A549 (cell line): Measurements from ENCODE around the gene SUPT5H. TPM values are rescaled to one million over a fixed set of nuclear protein-coding genes. Genes with fewer than 3 reads are reported as not detected.

ENCODE experiments used
- ATAC-seq, 2 experiments: fragments of 200-7000 bp in 1 of 2; fragments of >200 bp in 1 of 2; cut with Nextera tagmentation in 1 of 2; cut with Tn5 transposase in 1 of 2; 3 replicates each; pipeline versions ENCODE4 v1.8.0 to v1.9.1; 2018 to 2020; ENCODE audit warnings: mild to moderate bottlenecking in 1 of 2, moderate library complexity in 1 of 2
- CTCF ChIA-PET: fragments of 300-600 bp; sonication (Branson Sonifier 250); formaldehyde crosslinking; extraction: SDS; loops from one replicate; lab custom pipeline; 2021; ENCODE audit warnings: antibody characterized with exemption, inconsistent platforms; lab: Yijun Ruan, JAX
- POLR2A ChIA-PET: fragments of 350-600 bp; formaldehyde crosslinking; extraction: SDS; loops from one replicate; lab custom pipeline; 2021; ENCODE audit warnings: antibody characterized with exemption, inconsistent platforms; lab: Yijun Ruan, JAX
- DNase-seq, 2 experiments: peaks; one replicate each; pipeline versions ENCODE4 v3.0.0 to v3.0.0-alpha.2; 2011 to 2016; ENCODE audit warnings: low read depth in 1 of 2, low spot score in 1 of 2
- FAIRE-seq: peaks from 2 replicates; lab custom pipeline; 2011; peaks lifted over from hg19 to GRCh38; lab: Jason Lieb, UNC
- H3K27ac ChIP-seq, 2 experiments: fragments of >200 bp; sonication (Bioruptor Twin); formaldehyde crosslinking; 3 replicates each; pipeline ENCODE4 v1.5.1; 2016 to 2017
- H3K4me1 ChIP-seq: fragments of >200 bp; sonication (Bioruptor Twin); formaldehyde crosslinking; 3 replicates; pipeline ENCODE4 v1.6.1; 2016
- H3K4me2 ChIP-seq: fragments of >200 bp; sonication (Bioruptor Twin); formaldehyde crosslinking; 3 replicates; pipeline ENCODE4 v1.6.1; 2016
- H3K4me3 ChIP-seq: fragments of >200 bp; sonication (Bioruptor Twin); formaldehyde crosslinking; 3 replicates; pipeline ENCODE4 v1.5.1; 2016
- H3K9me3 ChIP-seq: fragments of >200 bp; sonication (Bioruptor Twin); formaldehyde crosslinking; 3 replicates; pipeline ENCODE4 v1.6.1; 2016
- CBX2 ChIP-seq: fragments of 200-600 bp; sonication (generic); IDR thresholded peaks from 2 replicates; pipeline ENCODE4 v1.6.1; 2016; ENCODE audit warnings: low read depth, mild to moderate bottlenecking, borderline replicate concordance
- EHMT2 ChIP-seq: fragments of 200-600 bp; sonication (generic); IDR thresholded peaks from 2 replicates; pipeline ENCODE4 v1.6.1; 2016; ENCODE audit warnings: antibody characterized with exemption, low read depth, mild to moderate bottlenecking, moderate library complexity
- FOSL2 ChIP-seq, 2 experiments: fragments of 450-650 bp in 1 of 2; fragments of >200 bp in 1 of 2; sonication (Bioruptor Twin) in 1 of 2; formaldehyde crosslinking; IDR thresholded peaks; 2 replicates each; pipeline versions ENCODE4 v1.5.0 to v1.6.1; 2016 to 2020; ENCODE audit warnings: mild to moderate bottlenecking in 1 of 2, moderate library complexity in 1 of 2
- GATA3 ChIP-seq: IDR thresholded peaks from 2 replicates; pipeline ENCODE4 v1.6.1; 2012; ENCODE audit warnings: borderline replicate concordance
- HOXB13 ChIP-seq: fragments of 250-450 bp; sonication (Bioruptor Pico); IDR thresholded peaks from 2 replicates; pipeline ENCODE4 v1.5.0; 2020; ENCODE audit warnings: low read depth, mild to moderate bottlenecking, moderate library complexity
- KDM1A ChIP-seq: fragments of 200-600 bp; sonication (generic); IDR thresholded peaks from 2 replicates; pipeline ENCODE4 v1.6.1; 2016; ENCODE audit warnings: low read depth, mild to moderate bottlenecking
- MYC ChIP-seq: IDR thresholded peaks from 2 replicates; pipeline ENCODE4 v1.6.1; 2012; ENCODE audit warnings: mild to moderate bottlenecking, inconsistent platforms, low read length, improper control_type of control experiment, borderline replicate concordance
- NPAS2 ChIP-seq: fragments of 250-450 bp; sonication (Bioruptor Pico); IDR thresholded peaks from 2 replicates; pipeline ENCODE4 v1.8.0; 2022; ENCODE audit warnings: mild to moderate bottlenecking, moderate library complexity, borderline replicate concordance
- PHF8 ChIP-seq: fragments of 200-600 bp; sonication (generic); IDR thresholded peaks from 2 replicates; pipeline ENCODE4 v1.6.1; 2016; ENCODE audit warnings: low read depth, mild to moderate bottlenecking, antibody characterized with exemption, moderate library complexity, borderline replicate concordance
- POLR2A ChIP-seq: IDR thresholded peaks from 2 replicates; pipeline ENCODE4 v1.6.1; 2012; ENCODE audit warnings: mild to moderate bottlenecking, low read length
- POLR2AphosphoS2 ChIP-seq: conservative IDR thresholded peaks from 2 replicates; pipeline ENCODE4 v1.6.1; 2012; ENCODE audit warnings: low read length, improper control_type of control experiment, inconsistent platforms
- RAD21 ChIP-seq, 2 experiments: fragments of >200 bp in 1 of 2; sonication (Bioruptor Twin) in 1 of 2; formaldehyde crosslinking in 1 of 2; IDR thresholded peaks in 1 of 2; conservative IDR thresholded peaks in 1 of 2; 2 replicates in 1 of 2; 3 replicates in 1 of 2; pipeline ENCODE4 v1.6.1; 2012 to 2018; ENCODE audit warnings: inconsistent platforms in 1 of 2
- RARB ChIP-seq: fragments of 250-450 bp; sonication (Bioruptor Pico); IDR thresholded peaks from 2 replicates; pipeline ENCODE4 v1.8.0; 2021; ENCODE audit warnings: mild to moderate bottlenecking, moderate library complexity
- RCOR1 ChIP-seq: fragments of 150-350 bp; IDR thresholded peaks from 2 replicates; pipeline ENCODE4 v1.6.1; 2014; ENCODE audit warnings: antibody characterized with exemption, low read length, low read depth
- RNF2 ChIP-seq: fragments of 200-600 bp; sonication (generic); IDR thresholded peaks from 2 replicates; pipeline ENCODE4 v1.6.1; 2016; ENCODE audit warnings: low read depth, mild to moderate bottlenecking, antibody characterized with exemption, moderate library complexity, borderline replicate concordance
- SMC3 ChIP-seq: fragments of >200 bp; sonication (Bioruptor Twin); formaldehyde crosslinking; IDR thresholded peaks from 3 replicates; pipeline ENCODE4 v1.6.1; 2018; ENCODE audit warnings: inconsistent platforms
- SREBF2 ChIP-seq: fragments of 450-650 bp; IDR thresholded peaks from 2 replicates; pipeline ENCODE4 v1.6.1; 2014; ENCODE audit warnings: mild to moderate bottlenecking, moderate library complexity
- TFCP2L1 ChIP-seq: fragments of 250-450 bp; sonication (Bioruptor Pico); IDR thresholded peaks from 2 replicates; pipeline ENCODE4 v1.5.0; 2021; ENCODE audit warnings: mild to moderate bottlenecking
- ZFP36 ChIP-seq: fragments of 450-650 bp; IDR thresholded peaks from 2 replicates; pipeline ENCODE4 v1.6.1; 2014; ENCODE audit warnings: borderline replicate concordance; ENCODE audit not compliant: partially characterized antibody
- WGBS: methylation state at CpG from one replicate; pipeline ENCODE4 v1.1.6; 2017; ENCODE audit errors: missing lambda C conversion rate; 5-methylcytosine and 5-hydroxymethylcytosine counted together
- polyA plus RNA-seq, 4 experiments: library from polyadenylated mRNA; depleted of rRNA in 3 of 4; stranded (reverse); fragments of >200 nt; fragmentation: RNase III in 1 of 4; extraction: RNeasy Plus Mini Kit Qiagen cat#74134 plus additional on column Dnase treatment in 1 of 4; gene quantifications; 2 replicates in 3 of 4; 3 replicates in 1 of 4; pipeline ENCODE4 v1.2.3, GENCODE V29; 2011 to 2017
- TF ChIP-seq, protein P1 (sequence below): fragments of 250-450 bp; sonication (Bioruptor Pico); IDR thresholded peaks from 2 replicates; pipeline ENCODE4 v1.5.0; 2021; ENCODE audit warnings: mild to moderate bottlenecking, moderate library complexity, borderline replicate concordance
- TF ChIP-seq, protein P2 (sequence below): fragments of 150-350 bp; IDR thresholded peaks from 2 replicates; pipeline ENCODE4 v1.6.1; 2014; ENCODE audit warnings: low read depth, mild to moderate bottlenecking, low read length
- TF ChIP-seq, protein P3 (sequence below): fragments of 450-650 bp; IDR thresholded peaks from 2 replicates; pipeline ENCODE4 v1.6.1; 2014; ENCODE audit warnings: antibody characterized with exemption
- TF ChIP-seq, protein P4 (sequence below): fragments of >200 bp; sonication (Bioruptor Twin); formaldehyde crosslinking; IDR thresholded peaks from 3 replicates; pipeline ENCODE4 v1.5.1; 2016
- TF ChIP-seq, protein P5 (sequence below): fragments of >200 bp; sonication (Bioruptor Twin); formaldehyde crosslinking; IDR thresholded peaks from 3 replicates; pipeline ENCODE4 v1.6.1; 2016
- TF ChIP-seq, protein P6 (sequence below): IDR thresholded peaks from 2 replicates; pipeline ENCODE4 v1.6.1; 2012

Gene SUPT5H
- polyA plus RNA-seq, 2 of the 4 experiments (the other 2 are of a cell fraction): 186 to 222 TPM

DNA sequence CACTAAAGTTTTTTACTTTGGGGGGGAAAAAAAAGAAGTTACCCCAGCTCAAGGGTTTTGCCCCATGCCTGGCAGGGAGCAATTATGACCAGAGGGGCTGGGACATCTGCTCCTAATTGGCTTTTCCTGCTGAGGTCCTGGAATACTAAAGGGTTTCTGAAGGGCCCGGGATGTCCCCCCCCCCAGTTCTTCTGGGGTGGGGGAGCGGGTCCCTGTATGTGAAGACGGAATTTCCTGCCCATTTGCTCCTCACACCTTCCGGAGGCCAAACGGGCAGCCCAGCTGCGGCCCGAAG, 52.3 kb downstream of the SUPT5H start:
- no peak for DNase-seq
- ATAC-seq: peak in 1 of 2 experiments; percentile 1; a peak in 2 of 6 replicates
- whole genome bisulfite sequencing: 2% methylated on average over 7 of the region's 7 CpGs
- Histone ChIP-seq H3K9me3 (no peaks in the 10 kb centered on the region), H3K4me3 (peak overlapping the region; percentile 32)
- TF ChIP-seq EHMT2: no peak
- TF ChIP-seq PHF8: no peak
- TF ChIP-seq RCOR1: no peak
- TF ChIP-seq GATA3: no peak
- TF ChIP-seq, protein P1, sequence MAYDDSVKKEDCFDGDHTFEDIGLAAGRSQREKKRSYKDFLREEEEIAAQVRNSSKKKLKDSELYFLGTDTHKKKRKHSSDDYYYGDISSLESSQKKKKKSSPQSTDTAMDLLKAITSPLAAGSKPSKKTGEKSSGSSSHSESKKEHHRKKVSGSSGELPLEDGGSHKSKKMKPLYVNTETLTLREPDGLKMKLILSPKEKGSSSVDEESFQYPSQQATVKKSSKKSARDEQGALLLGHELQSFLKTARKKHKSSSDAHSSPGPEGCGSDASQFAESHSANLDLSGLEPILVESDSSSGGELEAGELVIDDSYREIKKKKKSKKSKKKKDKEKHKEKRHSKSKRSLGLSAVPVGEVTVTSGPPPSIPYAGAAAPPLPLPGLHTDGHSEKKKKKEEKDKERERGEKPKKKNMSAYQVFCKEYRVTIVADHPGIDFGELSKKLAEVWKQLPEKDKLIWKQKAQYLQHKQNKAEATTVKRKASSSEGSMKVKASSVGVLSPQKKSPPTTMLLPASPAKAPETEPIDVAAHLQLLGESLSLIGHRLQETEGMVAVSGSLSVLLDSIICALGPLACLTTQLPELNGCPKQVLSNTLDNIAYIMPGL: no peak
- no peak for TF ChIP-seq FOSL2 (IDR thresholded peaks at IDR 0.05)
- TF ChIP-seq FOSL2 (CRISPR knock-in tag; IDR thresholded peaks at IDR 0.05): no peak
- no peak for TF ChIP-seq SREBF2
- TF ChIP-seq POLR2A: no peak
- TF ChIP-seq, protein P2, sequence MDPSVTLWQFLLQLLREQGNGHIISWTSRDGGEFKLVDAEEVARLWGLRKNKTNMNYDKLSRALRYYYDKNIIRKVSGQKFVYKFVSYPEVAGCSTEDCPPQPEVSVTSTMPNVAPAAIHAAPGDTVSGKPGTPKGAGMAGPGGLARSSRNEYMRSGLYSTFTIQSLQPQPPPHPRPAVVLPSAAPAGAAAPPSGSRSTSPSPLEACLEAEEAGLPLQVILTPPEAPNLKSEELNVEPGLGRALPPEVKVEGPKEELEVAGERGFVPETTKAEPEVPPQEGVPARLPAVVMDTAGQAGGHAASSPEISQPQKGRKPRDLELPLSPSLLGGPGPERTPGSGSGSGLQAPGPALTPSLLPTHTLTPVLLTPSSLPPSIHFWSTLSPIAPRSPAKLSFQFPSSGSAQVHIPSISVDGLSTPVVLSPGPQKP: no peak
- TF ChIP-seq RARB (CRISPR knock-in tag): no peak
- no peak for TF ChIP-seq RNF2
- no peak for TF ChIP-seq KDM1A
- TF ChIP-seq POLR2AphosphoS2: no peak
- TF ChIP-seq RAD21 (conservative IDR thresholded peaks at IDR 0.05 in 1 of 2, IDR thresholded peaks at IDR 0.05 in 1 of 2): no peak
- TF ChIP-seq CBX2: no peak
- TF ChIP-seq, all 56 proteins: peak for 0
- no peak for FAIRE-seq
- Histone ChIP-seq H3K4me1 (peaks cover 22% of the 10 kb centered on the region), H3K4me2 (peak overlapping the region; percentile 92), H3K27ac (peak overlapping the region; percentile 10 to 51; a peak in 4 of 6 replicates)
- POLR2A ChIA-PET: interaction anchor here (0.9 to 1.4 kb wide), 4 partner anchors 17 to 62 kb away, joined by 3 to 11 read pairs (median 7); partner anchors contain the start of genes RPS16, SUPT5H and TIMM50
- CTCF ChIA-PET: interaction anchor here (0.5 to 15.8 kb wide), 21 partner anchors 8 to 1150 kb away, joined by 3 to 305 read pairs (median 6); partner anchors contain the start of genes EID2, EID2B, RPS16 and SELENOV

DNA sequence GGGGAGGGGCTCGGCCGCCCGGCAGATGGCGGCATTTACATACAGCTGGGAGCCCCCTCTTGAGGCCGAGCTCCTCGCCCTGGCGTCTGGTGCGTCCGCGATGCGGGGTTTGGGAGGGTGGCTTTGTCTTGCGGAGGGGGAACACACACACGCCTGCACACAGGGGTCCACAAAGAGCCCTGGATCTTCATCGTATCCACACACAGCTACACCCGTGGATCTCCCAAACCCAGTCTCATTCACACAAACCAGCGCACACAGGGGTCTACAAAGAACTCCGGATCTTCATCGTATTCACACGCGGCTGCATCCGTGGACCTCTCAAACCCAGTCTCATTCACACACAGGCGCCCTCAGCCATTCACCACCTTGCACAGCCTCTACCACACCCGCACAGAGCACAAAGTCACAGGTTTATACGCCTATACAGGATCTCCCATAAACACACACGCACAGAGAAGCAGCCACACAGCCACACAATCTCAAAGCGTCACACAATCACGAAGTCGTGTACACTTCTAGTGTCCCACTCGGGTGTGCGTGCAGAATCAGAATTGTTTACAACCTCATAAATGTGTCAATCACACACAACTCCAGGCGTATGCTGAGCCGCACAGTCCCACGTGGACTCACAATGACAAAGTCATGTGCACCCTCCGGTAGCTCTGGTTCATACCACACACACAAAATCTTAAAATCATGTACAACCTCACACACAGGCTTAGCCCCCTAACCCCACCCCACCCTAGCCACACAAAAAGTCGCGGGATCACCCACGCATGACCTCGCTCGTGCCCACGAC, 52.8 kb downstream of the SUPT5H start:
- Histone ChIP-seq H3K4me2 (peak overlapping the region; percentile 92), H3K4me3 (peak overlapping the region; percentile 32), H3K4me1 (peaks cover 23% of the 10 kb centered on the region), H3K9me3 (no peaks in the 10 kb centered on the region), H3K27ac (peak overlapping the region; percentile 10 to 51; a peak in 4 of 6 replicates)
- 32% methylated on average over 39 of the region's 40 CpGs for WGBS
- FAIRE-seq (peak; percentile 98), DNase-seq (peak in 1 of 2 experiments; percentile 69), ATAC-seq (peak; percentile 71 to 74)
- ChIA-PET POLR2A (interaction anchor here (0.6 to 1.4 kb wide), 6 partner anchors 18 to 386 kb away, joined by 3 to 11 read pairs (median 4); partner anchors contain the start of genes RPS16, SUPT5H and TIMM50), CTCF (interaction anchor here (0.5 to 15.8 kb wide), 21 partner anchors 8 to 1151 kb away, joined by 3 to 305 read pairs (median 6); partner anchors contain the start of genes EID2, EID2B, RPS16 and SELENOV)
- TF ChIP-seq NPAS2 (CRISPR knock-in tag) (no peak), ZFP36 (no peak), HOXB13 (CRISPR knock-in tag) (0 out of 2 replicates have a peak, but pooled peaks have one; percentile 11), CBX2 (no peak), SMC3 (peak; percentile 58), MYC (0 out of 2 replicates have a peak, but pooled peaks have one; percentile 26), RAD21 (conservative IDR thresholded peaks at IDR 0.05 in 1 of 2, IDR thresholded peaks at IDR 0.05 in 1 of 2) (peak; percentile 63 to 65; a peak in 4 of 5 replicates), KDM1A (no peak), TFCP2L1 (CRISPR knock-in tag) (no peak)
- TF ChIP-seq, protein P3, sequence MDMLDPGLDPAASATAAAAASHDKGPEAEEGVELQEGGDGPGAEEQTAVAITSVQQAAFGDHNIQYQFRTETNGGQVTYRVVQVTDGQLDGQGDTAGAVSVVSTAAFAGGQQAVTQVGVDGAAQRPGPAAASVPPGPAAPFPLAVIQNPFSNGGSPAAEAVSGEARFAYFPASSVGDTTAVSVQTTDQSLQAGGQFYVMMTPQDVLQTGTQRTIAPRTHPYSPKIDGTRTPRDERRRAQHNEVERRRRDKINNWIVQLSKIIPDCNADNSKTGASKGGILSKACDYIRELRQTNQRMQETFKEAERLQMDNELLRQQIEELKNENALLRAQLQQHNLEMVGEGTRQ: peak; percentile 34; the same call in 1 of the 2 replicates
- TF ChIP-seq, protein P4, sequence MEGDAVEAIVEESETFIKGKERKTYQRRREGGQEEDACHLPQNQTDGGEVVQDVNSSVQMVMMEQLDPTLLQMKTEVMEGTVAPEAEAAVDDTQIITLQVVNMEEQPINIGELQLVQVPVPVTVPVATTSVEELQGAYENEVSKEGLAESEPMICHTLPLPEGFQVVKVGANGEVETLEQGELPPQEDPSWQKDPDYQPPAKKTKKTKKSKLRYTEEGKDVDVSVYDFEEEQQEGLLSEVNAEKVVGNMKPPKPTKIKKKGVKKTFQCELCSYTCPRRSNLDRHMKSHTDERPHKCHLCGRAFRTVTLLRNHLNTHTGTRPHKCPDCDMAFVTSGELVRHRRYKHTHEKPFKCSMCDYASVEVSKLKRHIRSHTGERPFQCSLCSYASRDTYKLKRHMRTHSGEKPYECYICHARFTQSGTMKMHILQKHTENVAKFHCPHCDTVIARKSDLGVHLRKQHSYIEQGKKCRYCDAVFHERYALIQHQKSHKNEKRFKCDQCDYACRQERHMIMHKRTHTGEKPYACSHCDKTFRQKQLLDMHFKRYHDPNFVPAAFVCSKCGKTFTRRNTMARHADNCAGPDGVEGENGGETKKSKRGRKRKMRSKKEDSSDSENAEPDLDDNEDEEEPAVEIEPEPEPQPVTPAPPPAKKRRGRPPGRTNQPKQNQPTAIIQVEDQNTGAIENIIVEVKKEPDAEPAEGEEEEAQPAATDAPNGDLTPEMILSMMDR: peak; percentile 69
- TF ChIP-seq, protein P2: no peak
- TF ChIP-seq, protein P5, sequence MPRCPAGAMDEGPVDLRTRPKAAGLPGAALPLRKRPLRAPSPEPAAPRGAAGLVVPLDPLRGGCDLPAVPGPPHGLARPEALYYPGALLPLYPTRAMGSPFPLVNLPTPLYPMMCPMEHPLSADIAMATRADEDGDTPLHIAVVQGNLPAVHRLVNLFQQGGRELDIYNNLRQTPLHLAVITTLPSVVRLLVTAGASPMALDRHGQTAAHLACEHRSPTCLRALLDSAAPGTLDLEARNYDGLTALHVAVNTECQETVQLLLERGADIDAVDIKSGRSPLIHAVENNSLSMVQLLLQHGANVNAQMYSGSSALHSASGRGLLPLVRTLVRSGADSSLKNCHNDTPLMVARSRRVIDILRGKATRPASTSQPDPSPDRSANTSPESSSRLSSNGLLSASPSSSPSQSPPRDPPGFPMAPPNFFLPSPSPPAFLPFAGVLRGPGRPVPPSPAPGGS: no peak
- TF ChIP-seq, protein P6, sequence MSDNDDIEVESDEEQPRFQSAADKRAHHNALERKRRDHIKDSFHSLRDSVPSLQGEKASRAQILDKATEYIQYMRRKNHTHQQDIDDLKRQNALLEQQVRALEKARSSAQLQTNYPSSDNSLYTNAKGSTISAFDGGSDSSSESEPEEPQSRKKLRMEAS: peak; percentile 48; the same call in 1 of the 2 replicates
